Forelimb muscle (tissue), 1 donor: Measurements from ENCODE around the gene IL26. TPM values are rescaled to one million over a fixed set of nuclear protein-coding genes. Genes with fewer than 3 reads are reported as not detected.

Source experiments
- DNase-seq: peaks from one replicate; pipeline ENCODE4 v3.0.0-alpha.2; 2013; ENCODE audit warnings: low read depth
- polyA plus RNA-seq: library from polyadenylated mRNA; unstranded; fragments of 120-200 nt; gene quantifications from one replicate; pipeline ENCODE4 v1.2.1, GENCODE V29; 2013; ENCODE audit not compliant: insufficient read length

IL26 gene
- polyA plus RNA-seq, 1 donor: not detected

DNA sequence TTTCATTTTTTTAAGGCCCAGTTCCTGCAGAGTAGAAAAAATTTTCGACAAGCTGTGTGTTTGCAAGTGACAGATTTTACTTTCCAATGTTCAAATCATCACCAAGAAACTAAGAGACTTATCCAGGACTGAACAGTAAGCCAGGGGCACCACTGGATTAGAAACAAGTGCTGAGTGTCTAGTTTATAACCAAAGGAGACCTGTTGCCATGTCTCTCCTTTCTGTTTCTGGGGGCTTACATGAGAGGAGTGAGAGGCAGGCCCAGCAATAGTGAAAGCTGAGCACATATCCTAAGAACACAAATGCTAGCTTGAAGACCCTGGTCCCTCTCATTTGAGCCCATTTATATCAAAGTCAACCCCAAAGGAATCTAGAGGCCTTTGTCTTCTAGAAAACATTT lies 69.0 kb downstream of the IL26 start:
- no peak for DNase-seq

DNA sequence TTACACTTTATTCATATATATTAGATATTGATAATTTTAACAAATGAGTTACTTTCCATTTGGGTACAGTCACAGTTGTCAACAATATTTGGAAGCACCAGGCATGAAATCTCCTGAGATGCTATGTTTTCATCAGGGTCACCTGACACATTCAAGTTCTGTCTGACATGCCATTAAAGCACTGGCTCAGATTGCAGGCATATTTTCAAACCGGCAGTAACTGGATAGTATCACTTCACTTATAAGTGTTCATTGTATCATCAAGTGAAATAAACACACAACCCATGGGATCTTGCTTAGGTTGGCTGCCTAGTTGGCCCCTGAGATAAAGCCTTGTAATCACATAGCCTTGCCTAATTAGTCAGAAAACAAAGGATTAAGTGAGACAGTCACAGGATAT lies 70.8 kb downstream of the IL26 start:
- no peak for DNase-seq

Other genes starting within 250 kb of the IL26 start
- 0.15 TPM for gene IFNG-AS1, start 236.4 kb downstream of the IL26 start, polyA plus RNA-seq
- gene IFNG, start 66.1 kb downstream of the IL26 start, polyA plus RNA-seq: not detected
- not detected for gene IL22, start 27.8 kb upstream of the IL26 start, polyA plus RNA-seq
- 14.8 TPM for gene MDM1, start 106.6 kb upstream of the IL26 start, polyA plus RNA-seq